Activated naive CD8-positive, alpha-beta T cell treated with anti-CD3 and anti-CD28 coated beads for 36 hours (primary cell): ENCODE results near the gene MORC4. TPM values are rescaled to one million over a fixed set of nuclear protein-coding genes. Genes with fewer than 3 reads are reported as not detected.

ENCODE experiments used
- DNase-seq: peaks from one replicate; pipeline ENCODE4 v3.0.0; 2021
- H3K27ac Mint-ChIP-seq: one replicate; pipeline ENCODE4 v1.8.0; 2022; ENCODE audit warnings: mild to moderate bottlenecking, moderate library complexity, mixed read lengths
- H3K27me3 Mint-ChIP-seq: one replicate; pipeline ENCODE4 v1.8.0; 2022; ENCODE audit warnings: mild to moderate bottlenecking, mixed read lengths
- H3K36me3 Mint-ChIP-seq: one replicate; pipeline ENCODE4 v1.8.0; 2021; ENCODE audit warnings: mild to moderate bottlenecking, mixed read lengths
- H3K4me1 Mint-ChIP-seq: one replicate; pipeline ENCODE4 v1.8.0; 2021; ENCODE audit warnings: mixed read lengths
- H3K4me3 Mint-ChIP-seq: one replicate; pipeline ENCODE4 v1.8.0; 2022; ENCODE audit warnings: mild to moderate bottlenecking, moderate library complexity, mixed read lengths
- H3K9me3 Mint-ChIP-seq: one replicate; pipeline ENCODE4 v1.8.0; 2022; ENCODE audit warnings: mixed read lengths
- total RNA-seq, 2 experiments: library from RNA; stranded (reverse); gene quantifications; one replicate each; pipeline ENCODE4 v1.2.3, GENCODE V29; 2021

Gene MORC4
- total RNA-seq, 2 experiments from 2014 or later, result 8.8 to 9.4 TPM

- H3K36me3 Mint-ChIP-seq, result no peaks in the 10 kb centered on the region
- DNase-seq, result no peak
- no peak overlapping the region for H3K27ac Mint-ChIP-seq
- no peaks in the 10 kb centered on the region for H3K27me3 Mint-ChIP-seq
- no peak overlapping the region for H3K4me3 Mint-ChIP-seq
- H3K4me1 Mint-ChIP-seq, result no peaks in the 10 kb centered on the region
- H3K9me3 Mint-ChIP-seq, result no peaks in the 10 kb centered on the region
These were observed 96.0 kb downstream of the MORC4 start for GRCh38 chrX:106903856-106904528.

- Mint-ChIP-seq H3K27me3 (no peaks in the 10 kb centered on the region), H3K36me3 (no peaks in the 10 kb centered on the region), H3K4me1 (no peaks in the 10 kb centered on the region), H3K4me3 (no peak within 1 kb of the TSS), H3K9me3 (no peaks in the 10 kb centered on the region), H3K27ac (no peak within 1 kb of the TSS)
- no peak for DNase-seq
These were observed 96.7 kb downstream of the MORC4 start, which contains the start of gene RIPPLY1 for GRCh38 chrX:106903291-106903824. Gene RIPPLY1, minus strand, starts transcription at chrX:106903341. Its CDS starts 54 bp downstream, at chrX:106903287.

GRCh38 chrX:106902684-106903083, 97.3 kb downstream of the MORC4 start:
- Mint-ChIP-seq H3K4me3 (no peak overlapping the region), H3K9me3 (no peaks in the 10 kb centered on the region), H3K27me3 (no peaks in the 10 kb centered on the region), H3K4me1 (no peaks in the 10 kb centered on the region), H3K36me3 (no peaks in the 10 kb centered on the region), H3K27ac (no peak overlapping the region)
- no peak for DNase-seq

- Mint-ChIP-seq H3K27me3 (no peaks in the 10 kb centered on the region), H3K36me3 (no peaks in the 10 kb centered on the region), H3K4me1 (no peaks in the 10 kb centered on the region), H3K9me3 (no peaks in the 10 kb centered on the region), H3K4me3 (no peak overlapping the region), H3K27ac (no peak overlapping the region)
- DNase-seq, result no peak
These were observed 98.2 kb downstream of the MORC4 start for GRCh38 chrX:106901781-106902219.

- H3K27ac Mint-ChIP-seq, result no peak overlapping the region
- no peaks in the 10 kb centered on the region for H3K27me3 Mint-ChIP-seq
- H3K9me3 Mint-ChIP-seq, result no peaks in the 10 kb centered on the region
- H3K4me1 Mint-ChIP-seq, result no peaks in the 10 kb centered on the region
- DNase-seq, result no peak
- no peak overlapping the region for H3K4me3 Mint-ChIP-seq
- H3K36me3 Mint-ChIP-seq, result no peaks in the 10 kb centered on the region
These were observed 98.7 kb downstream of the MORC4 start for GRCh38 chrX:106901341-106901740.

GRCh38 chrX:106899841-106900240, 100.2 kb downstream of the MORC4 start:
- no peak overlapping the region for H3K4me3 Mint-ChIP-seq
- H3K27ac Mint-ChIP-seq, result no peak overlapping the region
- H3K27me3 Mint-ChIP-seq, result no peaks in the 10 kb centered on the region
- H3K9me3 Mint-ChIP-seq, result no peaks in the 10 kb centered on the region
- DNase-seq, result no peak
- H3K36me3 Mint-ChIP-seq, result no peaks in the 10 kb centered on the region
- H3K4me1 Mint-ChIP-seq, result peaks cover 1% of the 10 kb centered on the region

GRCh38 chrX:106899276-106899675, 100.7 kb downstream of the MORC4 start:
- H3K9me3 Mint-ChIP-seq, result no peaks in the 10 kb centered on the region

GRCh38 chrX:106898462-106898861, 101.5 kb downstream of the MORC4 start:
- H3K9me3 Mint-ChIP-seq, result no peaks in the 10 kb centered on the region
- H3K4me1 Mint-ChIP-seq, result peaks cover 1% of the 10 kb centered on the region

More at GRCh38 chrX:106899276-106899675, 100.7 kb downstream of the MORC4 start:
- H3K27me3 Mint-ChIP-seq, result no peaks in the 10 kb centered on the region
- H3K27ac Mint-ChIP-seq, result no peak overlapping the region
- DNase-seq, result no peak
- H3K36me3 Mint-ChIP-seq, result no peaks in the 10 kb centered on the region
- H3K4me1 Mint-ChIP-seq, result peaks cover 1% of the 10 kb centered on the region
- no peak overlapping the region for H3K4me3 Mint-ChIP-seq

GRCh38 chrX:106897259-106897658, 102.8 kb downstream of the MORC4 start:
- H3K4me1 Mint-ChIP-seq, result peaks cover 1% of the 10 kb centered on the region
- no peak overlapping the region for H3K4me3 Mint-ChIP-seq
- no peak for DNase-seq
- no peak overlapping the region for H3K27ac Mint-ChIP-seq
- no peaks in the 10 kb centered on the region for H3K36me3 Mint-ChIP-seq
- H3K9me3 Mint-ChIP-seq, result no peaks in the 10 kb centered on the region
- H3K27me3 Mint-ChIP-seq, result no peaks in the 10 kb centered on the region

More at GRCh38 chrX:106898462-106898861, 101.5 kb downstream of the MORC4 start:
- no peak overlapping the region for H3K27ac Mint-ChIP-seq
- no peaks in the 10 kb centered on the region for H3K36me3 Mint-ChIP-seq
- H3K27me3 Mint-ChIP-seq, result no peaks in the 10 kb centered on the region
- no peak for DNase-seq
- no peak overlapping the region for H3K4me3 Mint-ChIP-seq

- H3K4me1 Mint-ChIP-seq, result peaks cover 1% of the 10 kb centered on the region
- H3K9me3 Mint-ChIP-seq, result no peaks in the 10 kb centered on the region
- DNase-seq, result no peak
- no peaks in the 10 kb centered on the region for H3K27me3 Mint-ChIP-seq
- no peak overlapping the region for H3K4me3 Mint-ChIP-seq
- no peak overlapping the region for H3K27ac Mint-ChIP-seq
- H3K36me3 Mint-ChIP-seq, result no peaks in the 10 kb centered on the region
These were observed 105.0 kb downstream of the MORC4 start for GRCh38 chrX:106894978-106895452.

GRCh38 chrX:106894392-106894909, 105.6 kb downstream of the MORC4 start:
- Mint-ChIP-seq H3K4me3 (no peak overlapping the region), H3K36me3 (no peaks in the 10 kb centered on the region), H3K9me3 (no peaks in the 10 kb centered on the region), H3K27ac (no peak overlapping the region), H3K4me1 (peaks cover 1% of the 10 kb centered on the region), H3K27me3 (no peaks in the 10 kb centered on the region)
- DNase-seq, result peak; percentile 18

GRCh38 chrX:106891762-106892460, 108.1 kb downstream of the MORC4 start:
- no peaks in the 10 kb centered on the region for H3K9me3 Mint-ChIP-seq
- H3K27ac Mint-ChIP-seq, result no peak overlapping the region
- DNase-seq, result no peak
- H3K36me3 Mint-ChIP-seq, result no peaks in the 10 kb centered on the region
- peaks cover 1% of the 10 kb centered on the region for H3K4me1 Mint-ChIP-seq
- H3K27me3 Mint-ChIP-seq, result peaks cover 5% of the 10 kb centered on the region
- no peak overlapping the region for H3K4me3 Mint-ChIP-seq
